Rectal smooth muscle tissue (tissue), 1 donor: ENCODE measurements around the gene SKOR2.

Experiments
- H3K27ac ChIP-seq: one replicate; pipeline ENCODE4 v1.7.0; 2013; ENCODE audit warnings: low read depth, low read length, inconsistent platforms
- H3K27me3 ChIP-seq: one replicate; pipeline ENCODE4 v1.7.0; 2013; ENCODE audit warnings: low read length; ENCODE audit not compliant: control insufficient read depth, insufficient read depth
- H3K36me3 ChIP-seq: one replicate; pipeline ENCODE4 v1.7.0; 2013; ENCODE audit warnings: low read length; ENCODE audit not compliant: control insufficient read depth, insufficient read depth
- H3K4me1 ChIP-seq: one replicate; pipeline ENCODE4 v1.7.0; 2013; ENCODE audit warnings: low read length; ENCODE audit not compliant: control insufficient read depth, insufficient read depth
- H3K4me3 ChIP-seq: one replicate; pipeline ENCODE4 v1.7.0; 2013; ENCODE audit warnings: low read length
- H3K9ac ChIP-seq: one replicate; pipeline ENCODE4 v1.7.0; 2013; ENCODE audit warnings: low read length

The SKOR2 gene

GRCh38 chr18:47249314-47249981 is 2.0 kb downstream of the SKOR2 start:
- H3K9ac ChIP-seq = no peak overlapping the region
- H3K4me3 ChIP-seq = no peak overlapping the region
- peaks cover 25% of the 10 kb centered on the region for H3K27me3 ChIP-seq
- H3K4me1 ChIP-seq = no peaks in the 10 kb centered on the region
- no peak overlapping the region for H3K27ac ChIP-seq
- H3K36me3 ChIP-seq = no peaks in the 10 kb centered on the region

DNA sequence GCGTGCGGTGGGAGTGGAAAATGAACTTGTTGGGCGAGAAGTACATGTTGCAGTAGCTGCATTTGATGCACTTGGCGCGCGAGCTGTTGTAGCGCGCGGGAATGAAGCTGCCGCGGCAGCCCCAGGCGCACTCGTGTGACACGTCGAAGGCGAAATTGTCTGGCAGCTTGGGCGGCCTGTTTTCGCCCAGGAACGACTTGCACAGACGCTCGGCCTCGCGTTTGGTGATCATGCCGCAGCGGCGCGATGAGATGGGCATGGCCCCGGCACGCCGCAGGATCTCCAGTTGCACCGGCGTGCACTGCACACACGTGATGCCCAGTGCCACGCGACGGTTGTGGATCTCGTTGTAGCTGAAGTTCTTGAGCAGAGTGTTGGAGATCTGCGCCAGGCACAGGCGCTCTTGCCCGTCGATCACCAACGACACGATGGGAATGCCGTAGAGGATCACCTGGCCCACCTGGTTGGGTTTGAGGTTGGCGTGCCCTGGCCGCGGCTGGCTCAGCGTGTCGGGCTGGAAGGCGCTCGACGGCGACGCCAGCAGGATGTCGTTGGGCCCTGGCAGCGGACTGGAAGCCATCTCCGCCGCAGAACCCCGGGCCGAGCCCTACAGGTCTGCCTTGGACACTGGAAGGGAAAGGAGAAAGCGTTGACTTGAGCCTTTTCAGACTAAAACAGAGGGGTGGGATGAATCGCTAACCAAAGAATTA is 2.7 kb downstream of the SKOR2 start:
- Histone ChIP-seq H3K27ac (no peak overlapping the region), H3K27me3 (peaks cover 22% of the 10 kb centered on the region), H3K36me3 (no peaks in the 10 kb centered on the region), H3K4me1 (no peaks in the 10 kb centered on the region), H3K4me3 (no peak overlapping the region), H3K9ac (no peak overlapping the region)

GRCh38 chr18:47248115-47248603 is 3.3 kb downstream of the SKOR2 start:
- Histone ChIP-seq H3K36me3 (no peaks in the 10 kb centered on the region), H3K27ac (no peak overlapping the region), H3K4me1 (no peaks in the 10 kb centered on the region), H3K4me3 (no peak overlapping the region), H3K9ac (no peak overlapping the region), H3K27me3 (peaks cover 18% of the 10 kb centered on the region)

DNA sequence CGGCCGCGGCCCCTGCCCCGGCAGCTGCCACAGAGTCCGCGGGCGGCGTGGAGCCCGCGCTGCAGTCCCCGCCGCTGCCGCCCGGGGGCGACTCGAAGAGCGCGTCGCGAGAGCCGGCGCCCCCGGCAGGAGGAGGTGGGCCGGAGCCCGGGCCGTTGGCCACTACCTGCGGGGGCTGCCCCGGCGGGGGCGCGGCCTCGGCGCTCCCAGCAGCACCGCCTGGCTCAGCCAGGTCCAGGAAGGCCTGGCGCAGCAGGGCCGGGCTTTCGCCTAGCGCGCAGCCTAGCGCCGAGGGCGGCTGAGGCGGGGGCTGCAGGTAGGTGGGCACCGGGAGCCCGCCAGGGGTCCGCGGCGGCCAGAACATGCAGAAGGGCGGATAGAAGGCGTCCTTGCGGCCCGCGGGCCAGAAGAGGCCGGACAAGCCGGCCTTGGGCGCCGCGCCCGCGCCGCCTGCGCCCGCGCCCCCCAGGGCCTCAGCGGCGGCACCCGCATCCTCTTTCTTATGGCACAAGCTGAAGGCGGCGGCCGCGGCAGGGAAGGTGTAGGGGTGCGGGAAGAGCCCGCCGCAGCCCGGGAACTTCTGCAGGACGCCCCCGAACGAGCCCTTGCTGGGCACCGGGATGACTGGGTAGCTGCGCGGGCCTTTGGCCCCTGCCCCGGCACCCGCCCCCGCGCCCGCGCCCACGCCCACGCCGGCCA is 3.9 kb downstream of the SKOR2 start:
- no peaks in the 10 kb centered on the region for H3K36me3 ChIP-seq
- no peak overlapping the region for H3K4me3 ChIP-seq
- H3K27me3 ChIP-seq = peaks cover 15% of the 10 kb centered on the region
- H3K9ac ChIP-seq = no peak overlapping the region
- H3K27ac ChIP-seq = no peak overlapping the region
- no peaks in the 10 kb centered on the region for H3K4me1 ChIP-seq

GRCh38 chr18:47247036-47247415 is 4.4 kb downstream of the SKOR2 start:
- H3K9ac ChIP-seq = no peak overlapping the region
- no peak overlapping the region for H3K27ac ChIP-seq
- H3K36me3 ChIP-seq = no peaks in the 10 kb centered on the region
- no peak overlapping the region for H3K4me3 ChIP-seq
- peaks cover 13% of the 10 kb centered on the region for H3K27me3 ChIP-seq
- H3K4me1 ChIP-seq = no peaks in the 10 kb centered on the region

DNA sequence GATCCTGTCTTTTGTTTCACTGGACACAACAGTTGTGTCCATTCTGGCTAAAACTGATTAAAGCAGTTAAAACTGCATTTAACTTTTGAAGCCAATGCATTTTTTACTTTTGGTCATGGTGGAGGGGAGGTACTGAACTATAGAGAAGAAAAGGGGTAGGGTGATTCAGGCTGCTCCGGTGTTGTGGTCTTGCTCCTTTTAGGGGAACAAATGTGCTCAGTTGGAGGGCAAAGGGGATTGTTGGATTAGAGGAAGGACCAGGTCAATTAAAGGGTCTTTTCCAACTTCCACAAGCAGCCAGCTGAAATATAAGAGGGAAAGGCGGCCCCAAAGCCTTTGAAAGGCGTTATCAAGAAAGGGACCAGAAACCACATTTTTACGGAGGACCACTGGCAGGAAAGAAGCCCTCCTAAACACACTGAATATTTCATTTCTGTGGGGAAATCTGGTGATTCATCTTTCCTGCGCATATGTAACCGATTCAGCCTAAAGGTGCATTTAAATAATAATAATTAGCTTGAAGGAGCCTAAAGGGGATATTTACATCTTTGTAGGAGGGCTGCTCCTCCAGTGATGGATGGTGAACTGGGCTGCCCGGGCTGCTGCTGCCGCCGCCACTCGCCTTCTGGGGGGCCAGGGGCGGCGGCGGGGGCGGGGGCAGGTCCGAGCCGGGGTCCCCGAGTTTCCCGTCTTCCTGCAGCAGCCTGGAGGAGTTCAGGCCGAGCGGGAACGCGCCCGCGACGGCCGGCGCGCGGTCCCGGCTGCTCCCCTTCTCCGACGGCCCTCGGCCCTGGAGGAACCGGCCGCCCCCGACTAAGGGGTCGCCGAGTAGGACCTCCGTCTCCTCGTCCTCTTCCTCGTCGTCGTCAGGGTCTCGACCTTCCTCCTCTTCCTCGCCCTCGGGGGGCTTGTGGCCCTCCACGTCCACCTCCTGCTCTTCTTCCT is 5.2 kb downstream of the SKOR2 start:
- Histone ChIP-seq H3K4me3 (no peak overlapping the region), H3K4me1 (no peaks in the 10 kb centered on the region), H3K27ac (no peak overlapping the region), H3K36me3 (no peaks in the 10 kb centered on the region), H3K27me3 (peaks cover 7% of the 10 kb centered on the region), H3K9ac (no peak overlapping the region)

DNA sequence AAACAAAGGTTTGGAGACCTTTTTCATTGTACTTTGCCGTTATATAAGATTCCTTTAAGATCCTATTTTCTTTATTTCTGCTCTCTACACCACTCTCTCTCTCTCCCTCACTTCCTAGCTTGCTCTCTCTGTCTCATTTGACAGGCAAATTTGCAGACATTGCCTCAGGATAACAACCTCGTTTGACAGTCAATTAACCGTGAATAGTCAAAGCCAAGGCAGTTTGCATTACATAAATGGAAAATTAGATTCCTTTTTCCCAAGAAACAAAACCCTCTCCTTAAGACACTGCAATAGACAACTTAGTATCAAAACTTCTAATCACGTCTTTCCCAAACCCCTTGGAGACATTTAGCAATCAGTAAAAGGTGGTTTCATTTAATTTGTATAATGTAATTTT is 7.4 kb downstream of the SKOR2 start:
- H3K27ac ChIP-seq = no peak overlapping the region
- H3K27me3 ChIP-seq = peaks cover 6% of the 10 kb centered on the region

GRCh38 chr18:47235096-47235495 is 16.4 kb downstream of the SKOR2 start:
- Histone ChIP-seq H3K27ac (no peak overlapping the region), H3K36me3 (no peaks in the 10 kb centered on the region), H3K27me3 (no peaks in the 10 kb centered on the region), H3K9ac (no peak overlapping the region), H3K4me3 (no peak overlapping the region), H3K4me1 (no peaks in the 10 kb centered on the region)

More for the DNA sequence above, 7.4 kb downstream of the SKOR2 start:
- no peak overlapping the region for H3K4me3 ChIP-seq
- no peak overlapping the region for H3K9ac ChIP-seq
- no peaks in the 10 kb centered on the region for H3K4me1 ChIP-seq
- H3K36me3 ChIP-seq = no peaks in the 10 kb centered on the region

- H3K36me3 ChIP-seq = no peaks in the 10 kb centered on the region
- H3K27me3 ChIP-seq = no peaks in the 10 kb centered on the region
- no peak overlapping the region for H3K27ac ChIP-seq
- H3K9ac ChIP-seq = no peak overlapping the region
- no peaks in the 10 kb centered on the region for H3K4me1 ChIP-seq
- no peak overlapping the region for H3K4me3 ChIP-seq
Measured at GRCh38 chr18:47226660-47227059, 24.8 kb downstream of the SKOR2 start.

- Histone ChIP-seq H3K27ac (no peak overlapping the region), H3K4me1 (no peaks in the 10 kb centered on the region), H3K27me3 (peaks cover 4% of the 10 kb centered on the region), H3K9ac (no peak overlapping the region), H3K4me3 (no peak overlapping the region), H3K36me3 (no peaks in the 10 kb centered on the region)
Measured at GRCh38 chr18:47215554-47216138, 35.8 kb downstream of the SKOR2 start.

- Histone ChIP-seq H3K27me3 (peaks cover 4% of the 10 kb centered on the region), H3K36me3 (no peaks in the 10 kb centered on the region), H3K4me1 (no peaks in the 10 kb centered on the region), H3K27ac (no peak overlapping the region), H3K4me3 (no peak overlapping the region), H3K9ac (no peak overlapping the region)
Measured at GRCh38 chr18:47209171-47209570, 42.3 kb downstream of the SKOR2 start.
